Hindlimb muscle (tissue), 1 donor: ENCODE measurements around the gene OR6C2. TPM values are rescaled to one million over a fixed set of nuclear protein-coding genes. Genes with fewer than 3 reads are reported as not detected.
"Not testable (repeated sequence)": the region's sequence is repeated elsewhere in the genome, so short reads cannot be mapped to it uniquely, and the experiment has no call there.

Experiments used
- DNase-seq: peaks from one replicate; pipeline ENCODE4 v3.0.0-alpha.2; 2013
- polyA plus RNA-seq: library from polyadenylated mRNA; unstranded; fragments of 120-200 nt; gene quantifications from one replicate; pipeline ENCODE4 v1.2.1, GENCODE V29; 2013; ENCODE audit not compliant: insufficient read length

OR6C2 gene
- polyA plus RNA-seq, 1 donor = not detected

- no peak for DNase-seq
These were observed 28.4 kb downstream of the OR6C2 start for GRCh38 chr12:55472264-55472663.

GRCh38 chr12:55479136-55479535, 35.3 kb downstream of the OR6C2 start:
- not testable (repeated sequence) for DNase-seq

GRCh38 chr12:55484284-55484683, 40.4 kb downstream of the OR6C2 start:
- not testable (repeated sequence) for DNase-seq

- DNase-seq = no peak
These were observed 48.2 kb downstream of the OR6C2 start, which contains the start of gene OR6C68 for GRCh38 chr12:55492078-55492477. Gene OR6C68 (plus strand): TSS chr12:55492378. CDS start chr12:55492378, 0 bp downstream.

- no peak for DNase-seq
These were observed 51.6 kb downstream of the OR6C2 start for GRCh38 chr12:55495490-55495889.

- no peak for DNase-seq
These were observed 55.4 kb downstream of the OR6C2 start for GRCh38 chr12:55499231-55499630.

- no peak for DNase-seq
These were observed 56.0 kb downstream of the OR6C2 start for GRCh38 chr12:55499810-55500252.

GRCh38 chr12:55501601-55502000, 57.7 kb downstream of the OR6C2 start:
- no peak for DNase-seq

Other genes starting within 250 kb of the OR6C2 start
- gene OR10A7, start 223.1 kb upstream of the OR6C2 start, polyA plus RNA-seq = not detected
- not detected for gene OR6C74, start 199.5 kb upstream of the OR6C2 start, polyA plus RNA-seq
- gene OR6C6, start 147.5 kb upstream of the OR6C2 start, polyA plus RNA-seq = not detected
- gene OR6C1, start 129.7 kb upstream of the OR6C2 start, polyA plus RNA-seq = not detected
- not detected for gene OR6C3, start 113.3 kb upstream of the OR6C2 start, polyA plus RNA-seq
- 0.08 TPM for gene OR6C75, start 81.1 kb upstream of the OR6C2 start, polyA plus RNA-seq
- gene OR6C65, start 43.5 kb upstream of the OR6C2 start, polyA plus RNA-seq = not detected
- gene OR6C76, start 17.8 kb upstream of the OR6C2 start, polyA plus RNA-seq = not detected
- not detected for gene OR6C70, start 26.1 kb downstream of the OR6C2 start, polyA plus RNA-seq
- not detected for gene OR6C68, start 48.3 kb downstream of the OR6C2 start, polyA plus RNA-seq
- not detected for gene OR6C4, start 105.5 kb downstream of the OR6C2 start, polyA plus RNA-seq
- gene OR2AP1, start 128.4 kb downstream of the OR6C2 start, polyA plus RNA-seq = not detected
- not detected for gene OR10P1, start 192.8 kb downstream of the OR6C2 start, polyA plus RNA-seq